HEK293 (cell line): Measurements from ENCODE around the gene ZNF512.

Experiments used
- CTCF ChIA-PET: fragments of 350-600 bp; formaldehyde crosslinking; extraction: SDS; loops from one replicate; lab custom pipeline; 2021; ENCODE audit warnings: antibody characterized with exemption; lab: Yijun Ruan, JAX
- POLR2A ChIA-PET: fragments of 300-600 bp; formaldehyde crosslinking; extraction: SDS; loops from one replicate; lab custom pipeline; 2020; ENCODE audit warnings: antibody characterized with exemption, inconsistent platforms; lab: Yijun Ruan, JAX
- H3K27ac ChIP-seq: fragments of 200-500 bp; sonication (Bioruptor generic); 2 replicates; pipeline ENCODE4 v1.5.1; 2014; ENCODE audit warnings: low read depth, low read length, control low read depth, inconsistent platforms; ENCODE audit errors: extremely low read depth
- H3K36me3 ChIP-seq, 2 experiments: fragments of 200-500 bp in 1 of 2; sonication (Bioruptor generic) in 1 of 2; 1 replicate in 1 of 2; 2 replicates in 1 of 2; pipeline ENCODE4 v1.5.1; 2014 to 2017; ENCODE audit warnings: inconsistent platforms in 2 of 2, low read length in 2 of 2; ENCODE audit not compliant: control insufficient read depth in 2 of 2, insufficient read depth in 1 of 2
- H3K4me1 ChIP-seq: fragments of 200-500 bp; sonication (Bioruptor generic); 2 replicates; pipeline ENCODE4 v1.5.1; 2014; ENCODE audit warnings: mild to moderate bottlenecking, low read length, inconsistent platforms; ENCODE audit not compliant: control insufficient read depth, insufficient read depth
- H3K4me3 ChIP-seq: 2 replicates; pipeline ENCODE4 v1.5.1; 2011; ENCODE audit warnings: low read depth, mild to moderate bottlenecking, control low read depth, low read length, moderate library complexity
- H3K9me3 ChIP-seq: fragments of 200-500 bp; sonication (Bioruptor generic); 2 replicates; pipeline ENCODE4 v1.5.1; 2014; ENCODE audit warnings: low read depth, low read length, inconsistent platforms; ENCODE audit not compliant: control insufficient read depth, insufficient read depth
- GLIS1 ChIP-seq: fragments of 450-650 bp; formaldehyde crosslinking; IDR thresholded peaks from 2 replicates; pipeline ENCODE4 v1.5.1; 2016; ENCODE audit warnings: missing biosample characterization, missing genetic modification characterization
- HOXA7 ChIP-seq: sonication (generic); formaldehyde crosslinking; IDR thresholded peaks from 2 replicates; pipeline ENCODE4 v1.8.1; 2022; ENCODE audit warnings: missing genetic modification reagents, borderline replicate concordance
- OSR2 ChIP-seq: fragments of 450-650 bp; formaldehyde crosslinking; IDR thresholded peaks from 2 replicates; pipeline ENCODE4 v1.5.1; 2016; ENCODE audit warnings: missing biosample characterization, missing genetic modification characterization
- ZBTB26 ChIP-seq: fragments of 450-650 bp; formaldehyde crosslinking; optimal IDR thresholded peaks from 2 replicates; pipeline ENCODE3; 2016; ENCODE audit warnings: missing biosample characterization, mild to moderate bottlenecking, missing genetic modification characterization
- ZFHX2 ChIP-seq: fragments of 450-650 bp; formaldehyde crosslinking; conservative IDR thresholded peaks from 2 replicates; pipeline ENCODE4 v1.5.1; 2016; ENCODE audit warnings: missing biosample characterization, missing genetic modification characterization
- ZIC2 ChIP-seq: fragments of 450-650 bp; formaldehyde crosslinking; IDR thresholded peaks from 2 replicates; pipeline ENCODE4 v1.5.1; 2016; ENCODE audit warnings: missing biosample characterization, missing genetic modification characterization
- ZNF148 ChIP-seq: fragments of 450-650 bp; formaldehyde crosslinking; IDR thresholded peaks from 2 replicates; pipeline ENCODE4 v1.5.0; 2017; ENCODE audit warnings: missing biosample characterization, missing genetic modification characterization, borderline replicate concordance
- ZNF169 ChIP-seq: fragments of 450-650 bp; formaldehyde crosslinking; IDR thresholded peaks from 2 replicates; pipeline ENCODE4 v1.5.1; 2016; ENCODE audit warnings: missing biosample characterization, missing genetic modification characterization
- ZNF223 ChIP-seq: fragments of 450-650 bp; formaldehyde crosslinking; IDR thresholded peaks from 2 replicates; pipeline ENCODE4 v1.5.1; 2016; ENCODE audit warnings: missing biosample characterization, missing genetic modification characterization
- ZNF433 ChIP-seq: fragments of 450-650 bp; formaldehyde crosslinking; IDR thresholded peaks from 2 replicates; pipeline ENCODE4 v1.5.1; 2016; ENCODE audit warnings: missing biosample characterization, missing genetic modification characterization, low read depth
- ZNF513 ChIP-seq: fragments of 450-650 bp; IDR thresholded peaks from 2 replicates; pipeline ENCODE4 v1.5.1; 2018; ENCODE audit warnings: missing biosample characterization, missing genetic modification characterization
- ZNF529 ChIP-seq: fragments of 450-650 bp; formaldehyde crosslinking; IDR thresholded peaks from 2 replicates; pipeline ENCODE4 v1.5.1; 2017; ENCODE audit warnings: missing genetic modification characterization, missing biosample characterization; ENCODE audit not compliant: insufficient replicate concordance
- ZNF585B ChIP-seq: fragments of 450-650 bp; formaldehyde crosslinking; IDR thresholded peaks from 2 replicates; pipeline ENCODE4 v1.5.1; 2016; ENCODE audit warnings: missing biosample characterization, missing genetic modification characterization
- ZNF645 ChIP-seq: fragments of 450-650 bp; formaldehyde crosslinking; IDR thresholded peaks from 2 replicates; pipeline ENCODE4; 2016; ENCODE audit warnings: missing biosample characterization, missing genetic modification characterization
- ZNF777 ChIP-seq: fragments of 450-650 bp; formaldehyde crosslinking; IDR thresholded peaks from 2 replicates; pipeline ENCODE4 v1.5.1; 2017; ENCODE audit warnings: missing biosample characterization, missing genetic modification characterization, borderline replicate concordance
- ZNF785 ChIP-seq: fragments of 450-650 bp; formaldehyde crosslinking; IDR thresholded peaks from 2 replicates; pipeline ENCODE4 v1.5.1; 2016; ENCODE audit warnings: missing biosample characterization, missing genetic modification characterization
- ZNF837 ChIP-seq: fragments of 450-650 bp; formaldehyde crosslinking; IDR thresholded peaks from 2 replicates; pipeline ENCODE4 v1.5.1; 2016; ENCODE audit warnings: missing biosample characterization, missing genetic modification characterization
- ZNF843 ChIP-seq: fragments of 450-650 bp; formaldehyde crosslinking; IDR thresholded peaks from 2 replicates; pipeline ENCODE4 v1.5.1; 2016; ENCODE audit warnings: missing biosample characterization, missing genetic modification characterization

Gene ZNF512

GRCh38 chr2:27663285-27664153 lies 80.7 kb downstream of the ZNF512 start, which contains the start of the genes SLC4A1AP and SUPT7L (continued):
- no peak for TF ChIP-seq ZNF837 (tag by site-specific recombination)
- TF ChIP-seq ZNF169 (tag by site-specific recombination), result no peak
- no peak for TF ChIP-seq ZIC2 (tag by site-specific recombination)
- TF ChIP-seq ZNF148 (tag by site-specific recombination), result 0 out of 2 replicates have a peak, but pooled peaks have one; percentile 74
- no peak for TF ChIP-seq HOXA7 (CRISPR knock-in tag)

GRCh38 chr2:27664154-27664574 lies 81.3 kb downstream of the ZNF512 start:
- Histone ChIP-seq H3K36me3 (peaks cover 43 to 56% of the 10 kb centered on the region in 2 experiments), H3K9me3 (no peaks in the 10 kb centered on the region), H3K4me1 (peaks cover 7% of the 10 kb centered on the region; the same call in 1 of the 2 replicates), H3K4me3 (peak overlapping the region; percentile 78), H3K27ac (peak overlapping the region; percentile 72; the same call in 1 of the 2 replicates)
- no peak for TF ChIP-seq ZBTB26 (tag by site-specific recombination)
- peak; percentile 33 for TF ChIP-seq ZIC2 (tag by site-specific recombination)
- peak; percentile 47 for TF ChIP-seq GLIS1 (tag by site-specific recombination)
- TF ChIP-seq ZNF843 (tag by site-specific recombination), result no peak
- no peak for TF ChIP-seq ZNF223 (tag by site-specific recombination)
- 0 out of 2 replicates have a peak, but pooled peaks have one; percentile 16 for TF ChIP-seq ZNF777
- ChIA-PET POLR2A (interaction anchor here (0.7 to 1.7 kb wide), 8 partner anchors 9 to 255 kb away, joined by 3 to 14 read pairs (median 6); partner anchors contain the start of genes CCDC121, GPN1, PPM1G and ZNF512), CTCF (interaction anchor here (0.6 to 3.6 kb wide), 3 partner anchors 9 to 19 kb away, joined by 3 to 28 read pairs (median 4); no protein-coding TSS in a partner anchor)

- Histone ChIP-seq H3K27ac (no peak overlapping the region; the same call in 1 of the 2 replicates), H3K4me3 (peak overlapping the region; percentile 78), H3K9me3 (no peaks in the 10 kb centered on the region), H3K36me3 (peaks cover 43 to 55% of the 10 kb centered on the region in 2 experiments), H3K4me1 (peaks cover 7% of the 10 kb centered on the region; the same call in 1 of the 2 replicates)
- CTCF ChIA-PET, result interaction anchor here (0.6 to 5.0 kb wide), 4 partner anchors 8 to 19 kb away, joined by 4 to 61 read pairs (median 16); no protein-coding TSS in a partner anchor
- POLR2A ChIA-PET, result interaction anchor here (1.6 to 1.7 kb wide), 2 partner anchors 9 to 82 kb away, joined by 6 to 7 read pairs; partner anchors contain the start of gene ZNF512
- TF ChIP-seq ZNF785 (tag by site-specific recombination) (no peak), ZNF585B (tag by site-specific recombination) (no peak), OSR2 (tag by site-specific recombination) (no peak), ZNF513 (tag by site-specific recombination) (no peak), ZNF645 (tag by site-specific recombination) (no peak), ZNF433 (tag by site-specific recombination) (no peak), ZFHX2 (no peak), ZNF529 (tag by site-specific recombination) (no peak)
These were observed 82.0 kb downstream of the ZNF512 start for GRCh38 chr2:27664622-27665363.
